HG03139 (cell line): Measurements from ENCODE around the gene CFAP73.
"Not testable (repeated sequence)": the region's sequence is repeated elsewhere in the genome, so short reads cannot be mapped to it uniquely, and the experiment has no call there.

Experiments
- ATAC-seq: cut with Tn5 transposase; IDR thresholded peaks from one replicate; pipeline ENCODE4 v1.9.1; 2021; ENCODE audit not compliant: unreplicated experiment

Gene CFAP73

GRCh38 chr12:113141716-113142115 is 7.8 kb upstream of the CFAP73 start:
- ATAC-seq, result not testable (repeated sequence)

DNA sequence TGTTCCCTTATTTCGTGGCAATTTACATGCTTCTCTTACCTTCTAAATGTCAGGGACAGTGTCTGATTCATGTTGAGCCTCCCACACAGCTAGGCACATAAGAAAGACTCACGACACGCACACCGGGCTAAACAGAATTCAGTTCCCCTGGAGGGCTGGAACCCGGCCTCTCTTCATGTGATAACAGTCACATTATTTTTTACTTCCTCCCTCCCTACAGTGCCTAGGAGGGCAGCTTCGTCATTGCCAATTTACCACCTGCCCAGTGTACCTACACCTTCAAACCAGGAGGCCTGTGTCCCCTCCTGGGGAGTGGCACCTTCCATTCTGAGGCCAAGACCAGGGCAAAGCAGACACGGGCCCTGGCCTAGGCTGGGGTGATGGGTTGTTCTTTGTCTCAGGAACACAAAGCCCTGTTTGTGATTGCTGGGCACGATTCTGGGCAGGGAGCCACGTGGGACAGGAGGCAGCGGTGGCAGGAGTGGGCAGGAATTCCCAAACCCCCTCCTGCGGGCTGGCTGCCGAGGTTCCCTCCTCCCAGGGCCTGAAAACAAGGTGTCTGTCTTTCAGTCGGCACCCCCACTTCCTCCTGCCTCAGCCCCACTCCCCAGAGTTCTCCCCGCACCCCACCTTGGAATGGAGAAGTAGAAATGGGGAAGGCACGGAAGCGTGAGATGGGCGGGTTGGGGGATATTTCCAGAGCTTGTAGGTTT is 7.2 kb upstream of the CFAP73 start:
- no peak for ATAC-seq

DNA sequence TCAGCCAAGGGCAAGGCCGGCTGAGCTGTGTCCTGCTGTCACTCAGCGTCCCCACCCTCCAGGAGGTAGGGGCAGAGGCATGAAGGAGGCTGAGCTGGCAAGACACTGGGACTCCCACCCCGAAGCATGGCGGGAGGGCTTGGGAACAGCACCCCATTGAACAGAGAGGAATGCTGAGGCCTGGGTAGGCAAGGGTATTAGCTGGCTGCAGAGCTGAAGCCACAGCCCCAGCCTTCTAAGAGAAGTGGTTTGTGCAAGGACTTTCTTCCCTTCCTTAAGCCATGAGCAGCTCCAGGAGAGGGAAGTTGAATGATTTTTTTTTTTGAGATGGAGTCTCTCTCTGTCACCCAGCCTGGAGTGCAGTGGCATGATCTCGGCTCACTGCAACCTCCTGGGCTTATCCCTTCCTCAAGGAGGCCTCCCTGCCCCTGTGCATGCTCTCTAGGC is 6.6 kb upstream of the CFAP73 start:
- ATAC-seq, result no peak

GRCh38 chr12:113143959-113144358 is 5.6 kb upstream of the CFAP73 start:
- ATAC-seq, result no peak

GRCh38 chr12:113144806-113145205 is 4.7 kb upstream of the CFAP73 start:
- ATAC-seq, result no peak

DNA sequence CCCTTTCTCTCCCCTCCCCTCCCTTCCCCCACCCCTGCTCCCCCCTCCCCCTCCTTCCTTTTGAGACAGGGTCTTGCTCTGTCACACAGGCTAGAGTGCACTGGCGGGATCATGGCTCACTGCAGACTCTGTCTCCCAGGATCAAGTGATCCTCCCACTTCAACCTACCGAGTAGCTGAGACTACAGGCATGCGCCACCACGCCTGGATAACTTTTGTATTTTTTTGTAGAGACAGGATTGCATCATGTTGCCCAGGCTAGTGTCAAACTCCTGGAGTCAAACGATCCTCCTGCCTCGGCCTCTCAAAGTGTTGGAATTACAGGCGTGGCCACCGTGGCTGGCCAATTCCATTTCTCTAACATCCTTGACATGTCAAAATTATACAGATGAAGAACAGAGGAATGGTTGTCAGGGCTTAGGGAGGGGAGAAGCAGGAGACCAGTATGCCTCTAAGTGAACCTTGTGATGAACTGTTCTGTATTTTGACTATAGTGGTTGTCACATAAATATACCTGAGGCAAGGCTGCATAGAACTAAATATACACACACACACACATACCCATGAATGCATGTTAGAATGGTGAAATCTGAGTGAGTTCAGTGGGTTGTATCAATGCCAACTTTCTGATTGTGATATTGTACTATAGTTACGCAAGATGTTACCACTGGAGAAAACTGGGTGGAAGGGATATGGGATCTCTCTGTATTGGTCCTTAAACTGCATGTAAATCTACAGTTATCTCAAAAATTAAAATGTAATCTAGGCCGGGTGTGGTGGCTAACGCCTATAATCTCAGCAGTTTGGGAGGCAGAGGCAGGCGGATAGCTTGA is 3.6 kb upstream of the CFAP73 start:
- ATAC-seq, result no peak

GRCh38 chr12:113146999-113147398 is 2.5 kb upstream of the CFAP73 start:
- no peak for ATAC-seq

DNA sequence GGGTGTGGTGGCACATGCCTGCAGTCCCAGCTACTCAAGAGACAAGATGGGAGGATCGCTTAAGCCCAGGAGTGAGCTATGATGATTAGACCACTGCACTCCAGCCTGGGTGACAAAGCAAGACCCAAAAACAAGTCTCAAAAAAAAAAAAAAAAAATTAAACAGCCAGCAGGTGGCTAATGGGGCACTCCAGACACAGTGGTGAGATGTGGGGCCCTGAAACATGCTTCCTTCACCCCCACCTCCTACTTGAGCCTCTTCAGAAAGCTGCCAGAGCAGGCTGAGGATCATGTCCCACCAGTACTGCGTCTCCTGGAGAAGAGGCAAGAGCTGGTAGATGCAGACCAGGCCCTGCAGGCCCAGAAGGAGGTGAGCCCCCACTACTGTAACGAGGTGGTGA is 2.1 kb downstream of the CFAP73 start:
- ATAC-seq, result no peak

DNA sequence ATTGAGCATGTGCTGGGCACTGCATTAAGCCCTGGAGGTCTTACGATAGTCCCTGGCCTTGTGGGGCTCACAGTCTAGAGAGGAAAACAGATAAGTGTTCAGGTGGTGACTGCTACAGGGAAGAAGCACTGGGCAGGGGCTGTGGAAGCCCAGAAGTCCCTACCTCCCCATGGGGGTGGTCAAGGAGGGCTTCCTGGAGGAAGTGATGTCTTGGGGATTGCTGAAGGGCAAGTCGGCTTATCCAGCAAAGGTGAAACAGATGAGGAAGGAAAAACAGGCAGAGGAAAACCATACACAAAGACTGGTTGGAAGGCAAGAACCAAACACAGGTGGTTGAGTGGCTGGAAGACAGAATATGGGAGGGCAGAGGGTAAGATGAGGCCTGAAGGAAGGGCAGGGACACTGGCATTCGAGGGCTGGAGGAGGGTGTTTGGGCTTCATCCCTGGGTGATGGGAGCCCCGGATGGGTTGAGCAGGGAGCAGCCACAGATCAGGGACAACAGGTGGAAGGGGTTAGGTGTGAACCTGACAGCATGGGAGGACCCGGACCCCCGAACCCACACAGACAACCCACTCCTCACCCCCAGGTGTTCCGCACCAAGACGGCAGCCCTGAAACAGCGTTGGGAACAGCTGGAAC is 2.8 kb downstream of the CFAP73 start:
- no peak for ATAC-seq

DNA sequence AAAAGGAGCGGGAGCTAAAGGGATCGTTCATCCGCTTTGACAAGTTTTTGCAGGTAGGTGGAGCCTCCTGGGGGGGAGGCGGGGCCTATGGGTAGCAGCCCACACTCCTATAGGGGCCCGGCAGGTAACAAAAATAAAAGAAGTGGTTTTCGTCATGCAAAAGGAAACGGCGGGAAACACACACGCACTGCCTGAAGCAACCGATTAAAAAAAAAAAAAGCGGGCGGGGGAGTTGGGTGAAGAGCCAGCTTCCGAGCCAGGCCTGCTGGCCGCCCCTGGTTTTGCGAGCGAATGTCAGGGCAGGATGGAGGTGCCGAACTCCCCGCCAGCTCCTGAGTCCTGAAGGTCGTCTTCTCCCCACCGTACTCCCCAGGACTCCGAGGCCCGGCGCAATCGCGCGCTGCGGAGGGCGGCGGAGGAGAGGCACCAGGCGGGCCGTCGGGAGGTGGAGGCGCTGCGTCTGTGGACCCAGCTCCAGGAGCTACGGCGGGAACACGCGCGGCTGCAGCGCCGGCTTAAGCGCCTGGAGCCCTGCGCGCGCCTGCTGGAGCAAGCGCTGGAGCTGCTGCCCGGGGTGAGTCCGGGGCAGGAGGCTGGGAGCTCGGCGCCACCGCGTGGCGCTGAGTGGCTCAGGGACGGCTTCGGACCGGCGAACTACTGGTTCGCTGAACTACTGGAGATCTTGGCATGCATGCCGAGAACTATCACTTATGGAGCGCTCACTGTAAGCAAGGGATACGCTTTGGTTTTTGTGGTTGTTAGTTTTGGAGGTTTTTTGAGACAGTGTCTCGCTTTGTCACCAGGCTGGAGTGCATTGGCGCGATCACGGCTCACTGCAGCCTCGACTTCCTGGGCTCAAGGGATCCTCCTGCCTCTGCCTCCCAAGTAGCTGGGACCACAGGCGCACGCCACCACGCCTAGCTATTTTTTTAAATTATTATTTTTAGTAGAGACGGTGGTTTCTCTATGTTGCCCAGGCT is 3.6 kb downstream of the CFAP73 start:
- no peak for ATAC-seq

DNA sequence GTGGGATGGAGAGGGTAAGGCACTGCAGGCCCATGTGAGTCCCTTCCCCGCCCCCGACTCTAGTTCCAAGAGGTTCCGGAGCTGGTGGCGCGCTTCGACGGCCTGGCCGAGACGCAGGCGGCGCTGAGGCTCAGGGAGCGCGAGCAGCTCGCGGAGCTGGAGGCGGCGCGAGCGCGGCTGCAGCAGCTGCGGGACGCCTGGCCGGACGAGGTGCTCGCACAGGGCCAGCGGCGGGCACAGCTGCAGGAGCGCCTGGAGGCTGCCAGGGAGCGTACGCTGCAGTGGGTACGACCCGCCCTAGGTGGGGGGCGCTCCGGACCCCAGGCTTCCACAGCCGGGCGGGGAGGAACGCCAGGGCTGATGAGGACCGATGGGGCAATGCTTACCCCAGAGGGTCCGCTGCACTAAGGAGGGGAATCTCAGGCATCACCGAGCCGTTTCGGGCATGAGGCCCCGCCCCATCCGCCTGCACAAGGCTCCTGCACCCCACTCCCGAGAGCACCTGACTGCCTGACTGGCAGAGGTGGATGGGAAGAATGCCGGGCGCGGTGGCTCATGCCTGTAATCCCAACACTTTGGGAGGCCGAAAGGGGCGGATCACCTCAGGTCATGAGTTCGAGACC is 4.9 kb downstream of the CFAP73 start:
- no peak for ATAC-seq

DNA sequence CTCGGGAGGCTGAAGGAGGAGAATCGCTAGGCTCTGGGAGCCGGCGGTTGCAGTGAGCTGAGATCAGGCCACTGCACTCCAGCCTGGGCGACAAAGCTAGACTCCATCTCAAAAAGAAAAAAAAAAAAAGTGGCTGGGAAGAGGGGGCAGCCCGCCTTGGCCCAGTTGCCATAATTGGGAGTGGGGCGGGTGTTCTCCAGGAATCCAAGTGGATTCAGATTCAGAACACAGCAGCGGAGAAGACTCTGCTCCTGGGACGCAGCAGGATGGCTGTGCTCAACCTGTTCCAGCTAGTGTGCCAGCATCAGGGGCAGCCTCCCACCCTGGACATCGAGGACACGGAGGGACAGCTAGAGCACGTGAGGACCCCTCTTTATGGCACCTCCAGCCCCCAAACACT is 5.5 kb downstream of the CFAP73 start:
- ATAC-seq, result no peak

DNA sequence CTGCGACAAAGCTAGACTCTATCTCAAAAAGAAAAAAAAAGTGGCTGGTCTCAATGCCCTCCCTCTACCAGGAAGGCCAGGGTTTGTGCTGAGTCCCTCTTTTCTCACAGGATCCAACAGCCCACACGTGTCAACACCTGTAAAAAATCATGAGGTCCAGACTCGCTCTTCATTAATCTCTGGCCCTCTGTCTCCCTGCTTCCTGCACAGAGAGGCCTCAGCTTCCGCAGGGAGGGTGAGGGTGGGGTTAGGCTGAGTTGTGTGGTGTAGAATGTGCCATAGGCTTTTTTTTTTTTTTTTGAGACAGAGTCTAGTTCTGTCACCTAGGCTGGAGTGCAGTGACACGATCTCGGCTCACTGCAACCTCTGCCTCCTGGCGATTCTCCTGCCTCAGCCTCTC is 6.1 kb downstream of the CFAP73 start:
- ATAC-seq, result no peak

GRCh38 chr12:113157218-113157859 is 7.8 kb downstream of the CFAP73 start:
- no peak for ATAC-seq

- ATAC-seq, result no peak
Observed at GRCh38 chr12:113158439-113159203, 9.1 kb downstream of the CFAP73 start.

GRCh38 chr12:113159937-113160336 is 10.4 kb downstream of the CFAP73 start:
- no peak for ATAC-seq

GRCh38 chr12:113161415-113162016 is 12.0 kb downstream of the CFAP73 start:
- no peak for ATAC-seq
